Measurements from ENCODE around the gene ETHE1.

- no peak for TF ChIP-seq NFE2L1 (CRISPR knock-in tag; IDR thresholded peaks at IDR 0.05)
- TF ChIP-seq, protein P1, sequence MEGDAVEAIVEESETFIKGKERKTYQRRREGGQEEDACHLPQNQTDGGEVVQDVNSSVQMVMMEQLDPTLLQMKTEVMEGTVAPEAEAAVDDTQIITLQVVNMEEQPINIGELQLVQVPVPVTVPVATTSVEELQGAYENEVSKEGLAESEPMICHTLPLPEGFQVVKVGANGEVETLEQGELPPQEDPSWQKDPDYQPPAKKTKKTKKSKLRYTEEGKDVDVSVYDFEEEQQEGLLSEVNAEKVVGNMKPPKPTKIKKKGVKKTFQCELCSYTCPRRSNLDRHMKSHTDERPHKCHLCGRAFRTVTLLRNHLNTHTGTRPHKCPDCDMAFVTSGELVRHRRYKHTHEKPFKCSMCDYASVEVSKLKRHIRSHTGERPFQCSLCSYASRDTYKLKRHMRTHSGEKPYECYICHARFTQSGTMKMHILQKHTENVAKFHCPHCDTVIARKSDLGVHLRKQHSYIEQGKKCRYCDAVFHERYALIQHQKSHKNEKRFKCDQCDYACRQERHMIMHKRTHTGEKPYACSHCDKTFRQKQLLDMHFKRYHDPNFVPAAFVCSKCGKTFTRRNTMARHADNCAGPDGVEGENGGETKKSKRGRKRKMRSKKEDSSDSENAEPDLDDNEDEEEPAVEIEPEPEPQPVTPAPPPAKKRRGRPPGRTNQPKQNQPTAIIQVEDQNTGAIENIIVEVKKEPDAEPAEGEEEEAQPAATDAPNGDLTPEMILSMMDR (IDR thresholded peaks at IDR 0.05): no peak
- no peak for TF ChIP-seq GRHL2 (CRISPR knock-in tag; IDR thresholded peaks at IDR 0.05; ENCODE audit: insufficient replicate concordance, severe bottlenecking)
- TF ChIP-seq ZNF121 (CRISPR knock-in tag; IDR thresholded peaks at IDR 0.05): no peak
- no peak for TF ChIP-seq ETV6 (CRISPR knock-in tag; IDR thresholded peaks at IDR 0.05)
- TF ChIP-seq ZNF232 (CRISPR knock-in tag; IDR thresholded peaks at IDR 0.05): no peak
- TF ChIP-seq, protein P2, sequence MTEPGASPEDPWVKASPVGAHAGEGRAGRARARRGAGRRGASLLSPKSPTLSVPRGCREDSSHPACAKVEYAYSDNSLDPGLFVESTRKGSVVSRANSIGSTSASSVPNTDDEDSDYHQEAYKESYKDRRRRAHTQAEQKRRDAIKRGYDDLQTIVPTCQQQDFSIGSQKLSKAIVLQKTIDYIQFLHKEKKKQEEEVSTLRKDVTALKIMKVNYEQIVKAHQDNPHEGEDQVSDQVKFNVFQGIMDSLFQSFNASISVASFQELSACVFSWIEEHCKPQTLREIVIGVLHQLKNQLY (CRISPR knock-in tag; IDR thresholded peaks at IDR 0.05): no peak
Observed at GRCh38 chr19:43479961-43480561, 46.9 kb downstream of the ETHE1 start.

All from WTC11 (cell line).